HCT116 (cell line): Measurements from ENCODE around the gene KHDC3L. TPM values are rescaled to one million over a fixed set of nuclear protein-coding genes. Genes with fewer than 3 reads are reported as not detected.

ENCODE experiments used
- ATAC-seq: fragments of 200-7000 bp; cut with Tn5 transposase; 2 replicates; pipeline ENCODE4 v1.9.1; 2020; ENCODE audit warnings: mild to moderate bottlenecking, moderate library complexity
- BruUV-seq: library from RNA; stranded (reverse); fragments of 400-500 nt; replicated peaks from 2 replicates; lab custom pipeline; 2021; lab: Mats Ljungman, UMichigan
- CTCF ChIA-PET: fragments of 300-600 bp; sonication (Branson Sonifier 250); formaldehyde crosslinking; loops from one replicate; lab custom pipeline; 2021; ENCODE audit warnings: antibody characterized with exemption; lab: Charles Lee
- POLR2A ChIA-PET: fragments of 300-600, 350-600 bp; sonication (Branson Sonifier 250); formaldehyde crosslinking; loops from one replicate; lab custom pipeline; 2021; ENCODE audit warnings: antibody characterized with exemption; lab: Charles Lee
- RAD21 ChIA-PET, 2 experiments: fragments of 300-600 bp; sonication (Branson Sonifier 250); formaldehyde crosslinking; loops; one replicate each; lab custom pipeline; 2023; ENCODE audit warnings: low total read pairs in 2 of 2; ENCODE audit not compliant: uncharacterized antibody in 2 of 2, unreplicated experiment in 2 of 2, low non-redundant PET in 1 of 2; lab: Charles Lee
- DNase-seq: peaks from one replicate; pipeline ENCODE4 v3.0.0-alpha.2; 2010; ENCODE audit warnings: low read depth, low spot score
- H2AFZ ChIP-seq: fragments of 200-600 bp; shearing (Covaris generic), sonication (generic); 2 replicates; pipeline ENCODE4 v1.6.1; 2017; ENCODE audit warnings: low read depth, mixed run types, mixed read lengths, antibody characterized with exemption, low read length; ENCODE audit not compliant: poor library complexity, severe bottlenecking
- H3K27ac ChIP-seq: 2 replicates; pipeline ENCODE4 v1.5.1; 2012; ENCODE audit warnings: low read depth, low read length
- H3K27me3 ChIP-seq: fragments of 200-600 bp; sonication (generic); 2 replicates; pipeline ENCODE4 v1.6.1; 2016; ENCODE audit warnings: mixed run types, low read length, mixed read lengths; ENCODE audit not compliant: insufficient read depth
- H3K36me3 ChIP-seq, 2 experiments: fragments of 200-500 bp in 1 of 2; fragments of 200-600 bp in 1 of 2; sonication (Bioruptor generic) in 1 of 2; sonication (generic) in 1 of 2; 2 replicates each; pipeline versions ENCODE4 v1.5.1 to v1.6.1; 2014 to 2016; ENCODE audit warnings: low read length in 2 of 2, inconsistent platforms in 1 of 2, mixed read lengths in 1 of 2, mixed run types in 1 of 2; ENCODE audit not compliant: insufficient read depth in 2 of 2, control insufficient read depth in 1 of 2
- H3K4me1 ChIP-seq, 2 experiments: fragments of 200-600 bp in 1 of 2; sonication (generic) in 1 of 2; 2 replicates each; pipeline versions ENCODE4 v1.5.1 to v1.6.1; 2012 to 2017; ENCODE audit warnings: low read length in 2 of 2, inconsistent platforms in 1 of 2, mild to moderate bottlenecking in 1 of 2, mixed read lengths in 1 of 2, mixed run types in 1 of 2, moderate library complexity in 1 of 2; ENCODE audit not compliant: insufficient read depth in 2 of 2, control insufficient read depth in 1 of 2
- H3K4me2 ChIP-seq: fragments of 200-600 bp; sonication (generic); 2 replicates; pipeline ENCODE4 v1.6.1; 2017; ENCODE audit warnings: mixed run types, low read length, mixed read lengths
- H3K4me3 ChIP-seq, 2 experiments: fragments of 200-600 bp in 1 of 2; sonication (generic) in 1 of 2; replicated peaks in 1 of 2; 2 replicates each; pipeline ENCODE4 v1.5.1; 2011 to 2016; ENCODE audit warnings: low read length in 2 of 2, control low read depth in 1 of 2, low read depth in 1 of 2, mild to moderate bottlenecking in 1 of 2, mixed read lengths in 1 of 2, mixed run types in 1 of 2
- H3K79me2 ChIP-seq: fragments of 200-600 bp; sonication (generic); 2 replicates; pipeline ENCODE4 v1.6.1; 2017; ENCODE audit warnings: mild to moderate bottlenecking, mixed run types, low read length, moderate library complexity, mixed read lengths; ENCODE audit not compliant: insufficient read depth
- H3K9ac ChIP-seq: fragments of 200-600 bp; sonication (generic); 2 replicates; pipeline ENCODE4 v1.6.1; 2016; ENCODE audit warnings: low read length, mixed read lengths
- H3K9me2 ChIP-seq: fragments of 200-600 bp; sonication (generic), shearing (Covaris generic); 2 replicates; pipeline ENCODE4 v1.6.1; 2017; ENCODE audit warnings: mixed run types, mild to moderate bottlenecking, moderate library complexity; ENCODE audit not compliant: insufficient read depth
- H3K9me3 ChIP-seq, 2 experiments: fragments of 200-500 bp in 1 of 2; fragments of 200-600 bp in 1 of 2; sonication (Bioruptor generic) in 1 of 2; sonication (generic) in 1 of 2; 2 replicates each; pipeline ENCODE4 v1.6.1; 2014 to 2017; ENCODE audit warnings: low read length in 2 of 2, mixed read lengths in 2 of 2, inconsistent platforms in 1 of 2, low read depth in 1 of 2, mild to moderate bottlenecking in 1 of 2, mixed run types in 1 of 2, moderate library complexity in 1 of 2; ENCODE audit not compliant: control insufficient read depth in 1 of 2, insufficient read depth in 1 of 2
- H4K20me1 ChIP-seq: fragments of 200-600 bp; sonication (generic), shearing (Covaris generic); 2 replicates; pipeline ENCODE4 v1.6.1; 2017; ENCODE audit warnings: mixed run types, mild to moderate bottlenecking, moderate library complexity; ENCODE audit not compliant: insufficient read depth
- ATF3 ChIP-seq: IDR thresholded peaks from 2 replicates; pipeline ENCODE4 v1.6.1; 2012
- CBX3 ChIP-seq: IDR thresholded peaks from 2 replicates; pipeline ENCODE4 v1.6.1; 2012; ENCODE audit warnings: low read depth
- CEBPB ChIP-seq: IDR thresholded peaks from 2 replicates; pipeline ENCODE4 v1.6.1; 2012; ENCODE audit warnings: low read depth
- CTCF ChIP-seq, 3 experiments: fragments of 200-600 bp in 1 of 3; sonication (generic) in 1 of 3; IDR thresholded peaks in 2 of 3; conservative IDR thresholded peaks in 1 of 3; 2 replicates each; pipeline ENCODE4 v1.5.1; 2012 to 2017; ENCODE audit warnings: low read depth in 2 of 3, low read length in 2 of 3, antibody characterized with exemption in 1 of 3, borderline replicate concordance in 1 of 3, control low read depth in 1 of 3, mild to moderate bottlenecking in 1 of 3, mixed read lengths in 1 of 3, mixed run types in 1 of 3, moderate library complexity in 1 of 3; ENCODE audit not compliant: insufficient read depth in 1 of 3
- EGR1 ChIP-seq: IDR thresholded peaks from 2 replicates; pipeline ENCODE4 v1.6.1; 2012; ENCODE audit warnings: low read depth
- ELF1 ChIP-seq: IDR thresholded peaks from 2 replicates; pipeline ENCODE4 v1.6.1; 2012; ENCODE audit warnings: low read depth, borderline replicate concordance
- EZH2phosphoT487 ChIP-seq: fragments of 200-600 bp; IDR thresholded peaks from 2 replicates; pipeline ENCODE4 v1.6.1; 2018; ENCODE audit warnings: antibody characterized with exemption, borderline replicate concordance
- FOSL1 ChIP-seq: IDR thresholded peaks from 2 replicates; pipeline ENCODE4 v1.6.1; 2012; ENCODE audit warnings: low read depth
- POLR2A ChIP-seq: IDR thresholded peaks from 2 replicates; pipeline ENCODE4 v1.7.0; 2011; ENCODE audit warnings: borderline replicate concordance; ENCODE audit not compliant: insufficient read depth, insufficient read length; ENCODE audit errors: extremely low read depth
- POLR2AphosphoS5 ChIP-seq: IDR thresholded peaks from 2 replicates; pipeline ENCODE4 v1.6.1; 2011; ENCODE audit warnings: mild to moderate bottlenecking, low read depth, low read length, moderate library complexity
- RAD21 ChIP-seq: IDR thresholded peaks from 2 replicates; pipeline ENCODE4 v1.6.1; 2012; ENCODE audit warnings: low read depth, mild to moderate bottlenecking
- SIN3A ChIP-seq: IDR thresholded peaks from 2 replicates; pipeline ENCODE4 v1.6.1; 2012; ENCODE audit warnings: low read depth
- SP1 ChIP-seq: IDR thresholded peaks from 2 replicates; pipeline ENCODE4 v1.6.1; 2012; ENCODE audit warnings: low read depth
- SRF ChIP-seq: IDR thresholded peaks from 2 replicates; pipeline ENCODE4 v1.6.1; 2012; ENCODE audit warnings: low read depth
- TCF7L2 ChIP-seq: IDR thresholded peaks from 2 replicates; pipeline ENCODE4 v1.7.0; 2011; ENCODE audit warnings: borderline replicate concordance, inconsistent platforms; ENCODE audit not compliant: insufficient read depth, insufficient read length; ENCODE audit errors: extremely low read depth
- YY1 ChIP-seq: IDR thresholded peaks from 2 replicates; pipeline ENCODE4 v1.6.1; 2011; ENCODE audit warnings: low read length, low read depth, moderate library complexity, mild to moderate bottlenecking; ENCODE audit not compliant: insufficient replicate concordance; ENCODE audit errors: extremely low read depth
- ZFX ChIP-seq: fragments of 450-650 bp; IDR thresholded peaks from 2 replicates; pipeline ENCODE4 v1.6.1; 2017
- ZNF274 ChIP-seq: fragments of 200-500 bp; sonication (Bioruptor generic); IDR thresholded peaks from 2 replicates; pipeline ENCODE4 v1.6.1; 2014; ENCODE audit warnings: mild to moderate bottlenecking, low read depth, low read length, inconsistent platforms
- intact Hi-C: fragments of 100-400 bp; cut with micrococcal nuclease; formaldehyde crosslinking; loops from 2 replicates; pipeline ENCODE4 v1.10.0; 2022
- total RNA-seq: library from RNA; stranded (reverse); gene quantifications from one replicate; pipeline ENCODE4 v1.2.1, GENCODE V29; 2021; ENCODE audit not compliant: unreplicated experiment
- TF ChIP-seq, protein P1 (sequence below): IDR thresholded peaks from 2 replicates; pipeline ENCODE4 v1.6.1; 2012; ENCODE audit warnings: low read depth
- TF ChIP-seq, protein P2 (sequence below): IDR thresholded peaks from 2 replicates; pipeline ENCODE4 v1.6.1; 2012

The KHDC3L gene
- total RNA-seq, 1 experiment from 2014 or later: not detected

DNA sequence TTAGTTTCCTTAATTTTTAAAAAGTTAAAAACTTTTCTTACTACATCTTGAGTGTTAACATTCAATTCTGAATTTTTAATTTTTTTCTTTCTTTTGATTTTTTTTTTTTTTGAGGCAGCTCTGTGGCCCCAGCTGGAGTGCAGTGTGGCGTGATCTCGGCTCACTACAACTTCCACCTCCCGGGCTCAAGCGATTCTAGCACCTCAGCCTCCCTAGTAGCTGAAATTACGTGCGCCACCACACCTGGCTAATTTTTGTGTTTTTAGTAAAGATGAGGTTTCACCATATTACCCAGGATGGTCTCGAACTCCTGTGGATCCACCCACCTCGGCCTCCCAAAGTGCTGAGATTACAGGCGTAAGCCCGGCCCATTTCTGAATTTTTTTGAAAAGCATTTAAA lies 33.4 kb downstream of the KHDC3L start:
- no peak overlapping the region for H2AFZ ChIP-seq
- no peak overlapping the region for H3K4me3 ChIP-seq
- CTCF ChIA-PET: no interaction called here
- H3K27me3 ChIP-seq: no peaks in the 10 kb centered on the region
- H3K9me3 ChIP-seq: no peaks in the 10 kb centered on the region
- no peak overlapping the region for H3K4me2 ChIP-seq
- intact Hi-C loops: no loop called here
- no TSS peak for BruUV-seq
- no peaks in the 10 kb centered on the region for H3K79me2 ChIP-seq
- peaks cover 7 to 23% of the 10 kb centered on the region in 2 experiments; a peak in 3 of 4 replicates for H3K4me1 ChIP-seq
- no peak for TF ChIP-seq ATF3
- TF ChIP-seq SP1: no peak
- no peak for TF ChIP-seq CTCF (IDR thresholded peaks at IDR 0.05 in 2 of 3, conservative IDR thresholded peaks at IDR 0.05 in 1 of 3; ENCODE audit: borderline replicate concordance in 1 of 3, insufficient read depth in 1 of 3, low read depth in 2 of 3, low read length in 2 of 3)
- TF ChIP-seq, protein P1, sequence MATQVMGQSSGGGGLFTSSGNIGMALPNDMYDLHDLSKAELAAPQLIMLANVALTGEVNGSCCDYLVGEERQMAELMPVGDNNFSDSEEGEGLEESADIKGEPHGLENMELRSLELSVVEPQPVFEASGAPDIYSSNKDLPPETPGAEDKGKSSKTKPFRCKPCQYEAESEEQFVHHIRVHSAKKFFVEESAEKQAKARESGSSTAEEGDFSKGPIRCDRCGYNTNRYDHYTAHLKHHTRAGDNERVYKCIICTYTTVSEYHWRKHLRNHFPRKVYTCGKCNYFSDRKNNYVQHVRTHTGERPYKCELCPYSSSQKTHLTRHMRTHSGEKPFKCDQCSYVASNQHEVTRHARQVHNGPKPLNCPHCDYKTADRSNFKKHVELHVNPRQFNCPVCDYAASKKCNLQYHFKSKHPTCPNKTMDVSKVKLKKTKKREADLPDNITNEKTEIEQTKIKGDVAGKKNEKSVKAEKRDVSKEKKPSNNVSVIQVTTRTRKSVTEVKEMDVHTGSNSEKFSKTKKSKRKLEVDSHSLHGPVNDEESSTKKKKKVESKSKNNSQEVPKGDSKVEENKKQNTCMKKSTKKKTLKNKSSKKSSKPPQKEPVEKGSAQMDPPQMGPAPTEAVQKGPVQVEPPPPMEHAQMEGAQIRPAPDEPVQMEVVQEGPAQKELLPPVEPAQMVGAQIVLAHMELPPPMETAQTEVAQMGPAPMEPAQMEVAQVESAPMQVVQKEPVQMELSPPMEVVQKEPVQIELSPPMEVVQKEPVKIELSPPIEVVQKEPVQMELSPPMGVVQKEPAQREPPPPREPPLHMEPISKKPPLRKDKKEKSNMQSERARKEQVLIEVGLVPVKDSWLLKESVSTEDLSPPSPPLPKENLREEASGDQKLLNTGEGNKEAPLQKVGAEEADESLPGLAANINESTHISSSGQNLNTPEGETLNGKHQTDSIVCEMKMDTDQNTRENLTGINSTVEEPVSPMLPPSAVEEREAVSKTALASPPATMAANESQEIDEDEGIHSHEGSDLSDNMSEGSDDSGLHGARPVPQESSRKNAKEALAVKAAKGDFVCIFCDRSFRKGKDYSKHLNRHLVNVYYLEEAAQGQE: no peak
- TF ChIP-seq RAD21: no peak
- no peak for TF ChIP-seq EGR1
- no peak for TF ChIP-seq SIN3A
- TF ChIP-seq POLR2AphosphoS5: no peak
- TF ChIP-seq CBX3: no peak
- TF ChIP-seq POLR2A: no peak
- no peak for TF ChIP-seq CEBPB
- TF ChIP-seq FOSL1: no peak
- TF ChIP-seq ELF1: no peak
- no peak for TF ChIP-seq SRF
- no peak for TF ChIP-seq EZH2phosphoT487
- TF ChIP-seq ZFX: no peak
- no peak for TF ChIP-seq TCF7L2
- no peak for TF ChIP-seq YY1
- TF ChIP-seq ZNF274: no peak
- TF ChIP-seq, protein P2, sequence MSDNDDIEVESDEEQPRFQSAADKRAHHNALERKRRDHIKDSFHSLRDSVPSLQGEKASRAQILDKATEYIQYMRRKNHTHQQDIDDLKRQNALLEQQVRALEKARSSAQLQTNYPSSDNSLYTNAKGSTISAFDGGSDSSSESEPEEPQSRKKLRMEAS: no peak
- POLR2A ChIA-PET: no interaction called here
- H3K36me3 ChIP-seq: no peaks in the 10 kb centered on the region
- H3K9ac ChIP-seq: no peak overlapping the region
- H3K9me2 ChIP-seq: no peaks in the 10 kb centered on the region; the same call in 1 of the 2 replicates
- RAD21 ChIA-PET: no interaction called here
- DNase-seq (no peak), ATAC-seq (no peak)
- no peaks in the 10 kb centered on the region for H4K20me1 ChIP-seq
- H3K27ac ChIP-seq: no peak overlapping the region
